ENCODE data around the gene KCNK17. TPM values are rescaled to one million over a fixed set of nuclear protein-coding genes. Genes with fewer than 3 reads are reported as not detected.

The KCNK17 gene
- total and polyA plus RNA-seq, 2 of the 8 experiments (the other 6 are each of a cell fraction or from before 2014, with no cell fraction given): 2.9 to 3.4 TPM

- Histone ChIP-seq H3K23ac (ENCODE audit: insufficient read length) (no peak overlapping the region), H2BK120ac (replicated peaks; ENCODE audit: low read depth, low read length) (no peak overlapping the region), H3K23me2 (ENCODE audit: low read depth, low read length) (no peaks in the 10 kb centered on the region; the same call in 1 of the 2 replicates), H3K36me3 (ENCODE audit: control insufficient read depth in 2 of 4, insufficient read depth in 4 of 4, low read length in 3 of 4) (no peaks in the 10 kb centered on the region), H4K5ac (ENCODE audit: insufficient read length, low read depth, low read length) (no peak overlapping the region), H4K91ac (replicated peaks; ENCODE audit: insufficient read length, low read length) (peak overlapping the region; percentile 83), H3K4me2 (ENCODE audit: insufficient read depth in 1 of 2, low read depth in 2 of 2, low read length in 2 of 2) (no peak overlapping the region), H3K14ac (ENCODE audit: insufficient read length) (no peak overlapping the region), H2BK5ac (ENCODE audit: low read depth, low read length) (0 out of 2 replicates have a peak overlapping the region, but pooled peaks have one; percentile 6), H3K9ac (replicated peaks in 1 of 4; ENCODE audit: extremely low read depth in 1 of 4, low read depth in 3 of 4, low read length in 3 of 4) (no peak overlapping the region), H3K4me3 (ENCODE audit: extremely low read depth in 1 of 4, insufficient read depth in 2 of 4, low read depth in 3 of 4, low read length in 4 of 4) (no peak overlapping the region), H2BK20ac (ENCODE audit: low read length) (peak overlapping the region; percentile 97), H4K8ac (ENCODE audit: extremely low read depth, insufficient read depth, low read length) (no peak overlapping the region), H3K79me2 (ENCODE audit: control insufficient read depth in 1 of 2, insufficient read depth in 2 of 2, low read length in 2 of 2) (no peaks in the 10 kb centered on the region), H2AK5ac (ENCODE audit: low read depth, low read length) (peak overlapping the region; percentile 79; the same call in 1 of the 2 replicates), H3K79me1 (ENCODE audit: low read depth, low read length) (no peaks in the 10 kb centered on the region), H3K18ac (ENCODE audit: extremely low read depth, low read length) (no peak overlapping the region), H2BK12ac (ENCODE audit: low read depth, low read length) (peak overlapping the region; percentile 32; the same call in 1 of the 2 replicates), H3K56ac (replicated peaks; ENCODE audit: insufficient read length, low read depth, low read length) (no peak overlapping the region), H2AFZ (ENCODE audit: low read length) (no peak overlapping the region), H4K20me1 (replicated peaks in 1 of 2; ENCODE audit: control insufficient read depth in 1 of 2, insufficient read depth in 2 of 2, low read length in 2 of 2) (no peaks in the 10 kb centered on the region), H3K27me3 (replicated peaks in 1 of 4; ENCODE audit: control insufficient read depth in 3 of 4, extremely low read depth in 1 of 4, insufficient read depth in 3 of 4, low read length in 3 of 4) (0 out of 7 replicates have a peak, but pooled peaks cover 0 to 2% (median 0%) of the 10 kb centered on the region in 4 experiments), H2BK15ac (ENCODE audit: low read length) (0 out of 2 replicates have a peak overlapping the region, but pooled peaks have one; percentile 75), H3K4ac (replicated peaks; ENCODE audit: insufficient read length, low read depth, low read length) (peak overlapping the region; percentile 57), H3K9me3 (ENCODE audit: insufficient read depth in 2 of 2, low read depth in 1 of 2, low read length in 1 of 2) (no peaks in the 10 kb centered on the region), H3K27ac (ENCODE audit: low read depth, low read length) (no peak overlapping the region), H3K4me1 (replicated peaks in 1 of 4; ENCODE audit: control insufficient read depth in 3 of 4, insufficient read depth in 4 of 4, low read length in 3 of 4) (peaks cover 9 to 16% (median 13%) of the 10 kb centered on the region in 4 experiments)
- FAIRE-seq (no peak), DNase-seq (ENCODE audit: low read depth in 1 of 2, low spot score in 2 of 2) (no peak)
- CTCF ChIA-PET (ENCODE audit: partially characterized antibody): interaction anchor here (0.8 to 47.4 kb wide), 7 partner anchors 10 to 272 kb away, joined by 3 to 1738 read pairs (median 6); partner anchors contain the start of gene KCNK5
- 91% methylated on average over 3 of the region's 3 CpGs; no CpG with 5 or more reads in 1 of the 2 experiments for WGBS, 2 experiments (ENCODE audit: extremely low coverage in 1 of 2, insufficient coverage in 1 of 2, insufficient read length in 1 of 2, insufficient replicate concordance in 2 of 2, low coverage in 1 of 2, low lambda C conversion rate in 2 of 2, missing lambda C conversion rate in 1 of 2)
- POLR2A ChIA-PET (ENCODE audit: partially characterized antibody): interaction anchor here (1.3 to 1.8 kb wide), 2 partner anchors 46 to 52 kb away, joined by 4 to 7 read pairs; partner anchors contain the start of gene KCNK5
- TF ChIP-seq CTCF (IDR thresholded peaks at IDR 0.05; ENCODE audit: control extremely low read depth in 1 of 3, insufficient read depth in 1 of 3, low read depth in 1 of 3, low read length in 3 of 3) (no peak), SUZ12 (IDR thresholded peaks at IDR 0.05; ENCODE audit: low read length) (no peak), EGR1 (IDR thresholded peaks at IDR 0.05; ENCODE audit: borderline replicate concordance, low read depth, low read length) (no peak), KDM4A (IDR thresholded peaks at IDR 0.05; ENCODE audit: low read depth, low read length, severe bottlenecking) (no peak), CREB1 (IDR thresholded peaks at IDR 0.05) (no peak), SIX5 (IDR thresholded peaks at IDR 0.05; ENCODE audit: low read depth, low read length) (no peak), BCL11A (IDR thresholded peaks at IDR 0.05; ENCODE audit: low read depth in 2 of 2, low read length in 2 of 2) (no peak), SAP30 (IDR thresholded peaks at IDR 0.05; ENCODE audit: insufficient read depth, insufficient replicate concordance, low read length) (no peak), TBP (IDR thresholded peaks at IDR 0.05; ENCODE audit: low read depth, low read length) (no peak), CEBPB (IDR thresholded peaks at IDR 0.05; ENCODE audit: low read depth, low read length) (no peak), TAF1 (IDR thresholded peaks at IDR 0.05; ENCODE audit: low read depth, low read length) (no peak), YY1 (IDR thresholded peaks at IDR 0.05; ENCODE audit: low read depth, low read length) (no peak)
These were observed 39.3 kb downstream of the KCNK17 start for GRCh38 chr6:39274903-39275302.

Data from H1 (cell line).